Activated CD4-positive, alpha-beta T cell treated with anti-CD3 and anti-CD28 coated beads, Interleukin-2, amount 10 ng/mL, durations not matched to agents 7 days and 5 days (primary cell): Measurements from ENCODE around the gene SYNPO2L. TPM values are rescaled to one million over a fixed set of nuclear protein-coding genes. Genes with fewer than 3 reads are reported as not detected.
"Not testable (repeated sequence)": the region's sequence is repeated elsewhere in the genome, so short reads cannot be mapped to it uniquely, and the experiment has no call there.

Experiments used
- CTCF ChIA-PET: fragments of 350-600 bp; sonication (Branson Sonifier 250); formaldehyde crosslinking; loops from one replicate; lab custom pipeline; 2021; ENCODE audit warnings: antibody characterized with exemption; lab: Charles Lee
- POLR2A ChIA-PET: fragments of 350-600 bp; sonication (Branson Sonifier 250); formaldehyde crosslinking; loops from one replicate; lab custom pipeline; 2021; ENCODE audit warnings: antibody characterized with exemption; lab: Charles Lee
- DNase-seq: peaks from one replicate; pipeline ENCODE4 v3.0.0-alpha.2; 2020
- H3K27ac Mint-ChIP-seq: one replicate; pipeline ENCODE4 v1.8.0; 2021; ENCODE audit warnings: mild to moderate bottlenecking, moderate library complexity, mixed read lengths
- H3K27me3 Mint-ChIP-seq: one replicate; pipeline ENCODE4 v1.8.0; 2021; ENCODE audit warnings: mixed read lengths
- H3K36me3 Mint-ChIP-seq: one replicate; pipeline ENCODE4 v1.8.0; 2021; ENCODE audit warnings: low read depth, mixed read lengths
- H3K4me1 Mint-ChIP-seq: one replicate; pipeline ENCODE4 v1.8.0; 2021; ENCODE audit warnings: mixed read lengths
- H3K4me3 Mint-ChIP-seq: one replicate; pipeline ENCODE4 v1.8.0; 2021; ENCODE audit warnings: mild to moderate bottlenecking, moderate library complexity, mixed read lengths
- H3K9me3 Mint-ChIP-seq: one replicate; pipeline ENCODE4 v1.8.0; 2021; ENCODE audit warnings: mixed read lengths
- total RNA-seq, 2 experiments: library from RNA; stranded (reverse); gene quantifications; one replicate each; pipeline ENCODE4 v1.2.3, GENCODE V29; 2021

The SYNPO2L gene
- total RNA-seq, result not detected

DNA sequence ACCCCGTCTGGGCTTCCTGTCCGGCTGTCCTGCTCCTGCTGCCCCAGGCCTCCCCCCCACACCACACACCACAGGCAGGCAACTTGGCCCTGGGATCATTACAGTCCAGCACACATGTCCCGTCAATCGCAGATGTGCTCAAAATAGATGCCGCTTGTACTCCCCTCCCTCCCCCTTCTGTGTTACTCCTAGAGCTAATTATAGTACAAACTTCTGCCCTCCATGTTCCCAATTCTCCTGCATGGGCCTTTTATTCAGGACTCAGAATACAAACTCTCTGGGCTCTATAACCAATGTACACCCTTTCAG lies at the start of gene SYNPO2L:
SYNPO2L (minus strand) TSS at position 40 of the 309 bp plus-strand sequence. CDS start 107 bp downstream, outside the sequence.
- CTCF ChIA-PET, result no interaction called here
- Mint-ChIP-seq H3K9me3 (no peaks in the 10 kb centered on the region), H3K27me3 (no peaks in the 10 kb centered on the region), H3K4me1 (no peaks in the 10 kb centered on the region), H3K36me3 (no peaks in the 10 kb centered on the region), H3K4me3 (no peak within 1 kb of the TSS), H3K27ac (no peak within 1 kb of the TSS)
- DNase-seq, result no peak
- POLR2A ChIA-PET, result no interaction called here

- POLR2A ChIA-PET, H3K27me3 Mint-ChIP-seq, H3K27ac Mint-ChIP-seq, H3K4me3 Mint-ChIP-seq, CTCF ChIA-PET, DNase-seq, H3K9me3 Mint-ChIP-seq, H3K4me1 Mint-ChIP-seq: not testable (repeated sequence)
- peaks cover 19% of the 10 kb centered on the region for H3K36me3 Mint-ChIP-seq
Observed at GRCh38 chr10:73703924-73704323, 48.1 kb upstream of the SYNPO2L start.

DNA sequence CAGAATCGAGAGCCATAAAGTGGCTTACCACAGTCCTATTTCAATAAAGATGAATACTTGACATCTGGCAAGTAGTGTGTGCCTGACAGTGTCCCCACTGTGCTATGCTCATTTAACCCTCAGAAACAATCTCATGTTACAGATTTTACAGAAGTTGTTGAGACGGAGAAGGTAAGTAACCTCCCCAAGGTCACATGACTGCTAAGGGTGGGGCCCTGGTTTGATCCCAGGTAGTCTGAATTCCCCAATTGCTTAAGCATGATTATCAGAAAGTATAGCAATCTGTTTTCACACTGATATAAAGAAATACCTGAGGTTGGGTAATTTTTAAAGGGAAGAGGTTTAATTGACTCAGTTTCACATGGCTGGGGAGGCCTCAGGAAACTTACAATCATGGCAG lies 43.0 kb upstream of the SYNPO2L start:
- H3K4me3 Mint-ChIP-seq, CTCF ChIA-PET, H3K27me3 Mint-ChIP-seq, H3K4me1 Mint-ChIP-seq, DNase-seq, POLR2A ChIA-PET, H3K27ac Mint-ChIP-seq, H3K9me3 Mint-ChIP-seq: not testable (repeated sequence)
- peaks cover 10% of the 10 kb centered on the region for H3K36me3 Mint-ChIP-seq

DNA sequence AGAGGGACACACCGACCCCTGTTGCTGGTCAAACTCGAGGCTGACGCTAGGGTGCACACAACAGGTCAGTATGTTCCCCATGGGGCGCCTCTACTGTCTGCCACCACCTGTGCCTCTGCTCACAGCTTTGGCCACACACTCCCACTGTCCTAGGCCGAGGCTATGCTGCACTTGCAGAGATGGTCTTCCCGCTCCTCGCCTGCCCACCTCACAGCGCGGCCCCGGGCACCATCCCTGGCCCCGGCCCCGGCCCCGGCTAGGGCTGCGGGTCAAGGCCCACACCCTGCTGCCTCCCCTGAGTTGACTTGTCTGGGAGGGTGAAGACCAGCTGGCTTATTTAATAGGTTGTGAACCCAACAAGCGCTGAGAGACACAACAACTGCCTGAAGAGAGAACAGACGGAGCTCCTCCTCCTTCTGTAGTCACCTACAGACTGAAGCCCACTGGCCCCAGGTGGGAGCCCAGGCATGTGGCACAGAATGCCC lies 41.9 kb upstream of the SYNPO2L start, which contains the start of gene AGAP5:
AGAP5 (minus strand) TSS at position 435 of the 485 bp plus-strand sequence; CDS start at position 81, 354 bp downstream.
- H3K4me1 Mint-ChIP-seq, H3K27ac Mint-ChIP-seq, CTCF ChIA-PET, DNase-seq, POLR2A ChIA-PET, H3K36me3 Mint-ChIP-seq, H3K27me3 Mint-ChIP-seq, H3K9me3 Mint-ChIP-seq, H3K4me3 Mint-ChIP-seq: not testable (repeated sequence)

GRCh38 chr10:73695302-73695701 lies 39.5 kb upstream of the SYNPO2L start:
- CTCF ChIA-PET, H3K36me3 Mint-ChIP-seq, H3K4me3 Mint-ChIP-seq, POLR2A ChIA-PET, H3K9me3 Mint-ChIP-seq, H3K27ac Mint-ChIP-seq, DNase-seq, H3K27me3 Mint-ChIP-seq, H3K4me1 Mint-ChIP-seq: not testable (repeated sequence)

DNA sequence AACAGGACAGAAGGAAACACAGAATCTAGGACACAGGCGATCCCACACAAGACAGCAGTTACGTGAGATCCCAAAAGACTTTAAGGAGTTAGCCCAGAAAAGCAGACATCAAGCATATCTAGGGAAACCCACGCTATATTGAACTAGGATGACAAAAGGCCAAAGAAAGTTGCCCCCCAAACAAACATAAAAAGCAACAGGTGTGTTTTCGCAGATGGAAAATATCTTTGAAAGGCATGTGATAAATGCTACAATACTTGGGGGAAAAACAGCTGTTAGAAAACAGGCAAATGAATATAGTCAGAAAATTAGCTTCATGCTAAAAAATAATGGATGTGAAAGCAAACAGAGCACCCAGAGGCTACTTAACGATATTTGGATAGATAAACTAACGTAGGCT lies 34.9 kb upstream of the SYNPO2L start:
- DNase-seq, H3K36me3 Mint-ChIP-seq, H3K9me3 Mint-ChIP-seq, H3K4me3 Mint-ChIP-seq, CTCF ChIA-PET, POLR2A ChIA-PET, H3K27ac Mint-ChIP-seq, H3K27me3 Mint-ChIP-seq, H3K4me1 Mint-ChIP-seq: not testable (repeated sequence)

GRCh38 chr10:73689596-73689995 lies 33.8 kb upstream of the SYNPO2L start:
- CTCF ChIA-PET, H3K36me3 Mint-ChIP-seq, H3K27ac Mint-ChIP-seq, H3K9me3 Mint-ChIP-seq, DNase-seq, POLR2A ChIA-PET, H3K4me3 Mint-ChIP-seq, H3K4me1 Mint-ChIP-seq, H3K27me3 Mint-ChIP-seq: not testable (repeated sequence)

DNA sequence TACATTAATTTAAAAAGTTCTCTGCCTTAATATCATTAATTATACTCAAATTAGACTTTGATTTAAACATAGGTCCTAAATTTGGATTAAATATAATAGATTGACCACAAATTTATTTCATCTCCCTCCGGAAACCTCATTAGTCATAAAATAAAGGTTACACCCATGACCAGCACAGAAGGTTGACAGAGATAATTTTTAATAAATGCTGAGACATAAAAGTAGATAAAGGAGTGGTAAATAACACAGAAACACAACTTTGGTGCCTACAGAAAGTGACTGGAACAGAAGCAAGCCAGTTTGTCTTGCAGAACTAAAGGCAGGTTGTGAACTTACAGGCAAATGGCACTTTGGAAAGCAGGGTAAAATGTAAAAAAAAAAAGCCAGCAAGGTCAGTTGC lies 31.8 kb upstream of the SYNPO2L start:
- H3K4me1 Mint-ChIP-seq, H3K27ac Mint-ChIP-seq, H3K9me3 Mint-ChIP-seq, DNase-seq, POLR2A ChIA-PET, H3K4me3 Mint-ChIP-seq, CTCF ChIA-PET, H3K27me3 Mint-ChIP-seq, H3K36me3 Mint-ChIP-seq: not testable (repeated sequence)

GRCh38 chr10:73674546-73674945 lies 18.7 kb upstream of the SYNPO2L start:
- not testable (repeated sequence) for H3K27me3 Mint-ChIP-seq

DNA sequence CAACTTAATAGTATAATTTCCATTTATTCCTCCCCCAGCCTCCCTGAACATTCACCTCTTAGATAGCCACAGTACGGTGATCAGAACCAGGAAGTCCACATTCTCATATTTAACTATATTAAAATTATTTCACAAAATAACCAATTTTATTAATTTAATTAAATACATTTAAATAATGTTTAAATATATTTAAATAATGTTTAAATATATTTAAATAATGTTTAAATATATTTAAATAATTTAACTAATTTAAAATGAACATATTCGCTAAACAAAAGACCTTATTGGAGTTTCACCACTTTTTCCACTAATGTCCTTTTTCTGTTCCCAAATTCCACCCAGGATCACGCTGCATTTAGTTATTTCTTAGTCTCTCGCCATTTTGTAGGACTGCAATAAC lies 12.5 kb upstream of the SYNPO2L start:
- H3K27ac Mint-ChIP-seq, H3K4me1 Mint-ChIP-seq, POLR2A ChIA-PET: not testable (repeated sequence)

More at GRCh38 chr10:73674546-73674945, 18.7 kb upstream of the SYNPO2L start:
- H3K27ac Mint-ChIP-seq, DNase-seq, H3K36me3 Mint-ChIP-seq, CTCF ChIA-PET, H3K9me3 Mint-ChIP-seq, POLR2A ChIA-PET, H3K4me3 Mint-ChIP-seq, H3K4me1 Mint-ChIP-seq: not testable (repeated sequence)

GRCh38 chr10:73666153-73666809 lies 10.5 kb upstream of the SYNPO2L start:
- H3K36me3 Mint-ChIP-seq, H3K4me3 Mint-ChIP-seq, H3K27me3 Mint-ChIP-seq, DNase-seq, H3K27ac Mint-ChIP-seq, CTCF ChIA-PET, POLR2A ChIA-PET, H3K9me3 Mint-ChIP-seq, H3K4me1 Mint-ChIP-seq: not testable (repeated sequence)

More for the DNA sequence above, 12.5 kb upstream of the SYNPO2L start:
- CTCF ChIA-PET, H3K27me3 Mint-ChIP-seq, H3K4me3 Mint-ChIP-seq, DNase-seq, H3K36me3 Mint-ChIP-seq, H3K9me3 Mint-ChIP-seq: not testable (repeated sequence)

DNA sequence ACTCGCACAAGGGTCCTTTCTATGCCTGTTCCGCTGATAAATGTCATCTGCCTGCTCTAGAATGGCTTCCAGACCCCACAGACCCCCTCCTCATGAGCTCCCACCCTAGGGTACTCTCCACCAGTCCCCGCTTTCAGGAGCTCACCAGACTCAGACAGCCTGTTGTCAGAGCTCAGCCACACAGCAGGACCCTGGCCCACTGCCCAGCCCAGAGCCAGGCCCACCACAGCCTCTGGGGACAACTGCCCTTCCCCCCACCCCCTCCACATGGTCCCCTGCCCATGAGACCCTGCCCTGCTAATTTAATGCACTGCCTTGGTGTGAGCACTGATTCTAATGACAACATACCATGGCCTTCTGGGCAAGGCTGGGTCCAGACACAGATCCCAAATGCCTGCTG lies 9.8 kb upstream of the SYNPO2L start:
- CTCF ChIA-PET, POLR2A ChIA-PET, DNase-seq, H3K4me3 Mint-ChIP-seq, H3K4me1 Mint-ChIP-seq, H3K27me3 Mint-ChIP-seq, H3K27ac Mint-ChIP-seq, H3K9me3 Mint-ChIP-seq, H3K36me3 Mint-ChIP-seq: not testable (repeated sequence)

DNA sequence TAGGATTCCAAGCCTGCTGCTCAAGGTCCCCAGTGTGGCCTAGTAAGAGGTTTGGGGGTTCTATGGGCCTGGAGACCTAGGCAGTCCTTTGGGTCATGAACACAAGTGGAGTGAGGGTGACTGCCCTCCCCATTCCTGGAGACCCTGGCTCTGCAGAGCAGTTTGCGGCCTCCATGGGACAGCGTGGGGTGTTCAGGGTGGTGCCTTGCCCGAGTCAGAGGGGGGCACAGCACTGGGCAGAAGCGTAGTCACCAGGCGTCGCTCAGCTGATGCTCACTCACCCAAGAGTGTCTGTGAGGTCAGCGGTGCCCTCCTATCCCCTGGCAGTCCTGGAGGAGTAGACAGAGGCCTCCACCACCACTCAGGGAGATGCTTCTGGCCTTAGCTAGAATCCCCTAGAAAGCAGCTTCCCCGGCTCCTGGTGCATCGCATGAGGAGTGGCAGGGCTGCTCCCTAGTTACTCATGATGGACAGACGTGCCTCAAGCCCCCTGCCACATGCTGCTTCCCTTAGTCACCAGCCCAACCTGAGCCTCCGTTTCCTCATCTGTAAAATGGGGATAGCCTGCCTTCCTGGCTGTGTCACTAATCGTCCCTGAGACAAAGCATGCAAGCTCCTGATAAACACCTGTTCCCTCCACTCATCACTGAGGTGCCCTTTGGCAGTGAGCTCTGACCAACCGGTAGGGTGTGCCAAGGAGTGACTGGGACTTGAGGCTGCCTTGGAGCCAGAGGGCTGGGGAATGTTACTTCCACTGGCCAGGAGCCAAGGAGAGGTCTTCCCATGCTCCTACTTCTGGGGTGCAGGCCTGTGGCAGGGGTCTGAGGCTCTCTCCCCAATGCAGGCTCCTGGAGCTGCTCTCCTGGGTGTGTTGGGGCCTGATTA lies 8.6 kb upstream of the SYNPO2L start:
- H3K27me3 Mint-ChIP-seq, H3K4me1 Mint-ChIP-seq, CTCF ChIA-PET, H3K4me3 Mint-ChIP-seq, H3K9me3 Mint-ChIP-seq, DNase-seq, POLR2A ChIA-PET, H3K27ac Mint-ChIP-seq, H3K36me3 Mint-ChIP-seq: not testable (repeated sequence)
